GM12865 (cell line): Measurements from ENCODE around the gene DOCK2.

Experiments used
- DNase-seq: peaks from one replicate; pipeline ENCODE4 v3.0.0; 2010; ENCODE audit warnings: low read depth
- H3K4me3 ChIP-seq: 2 replicates; pipeline ENCODE4 v1.5.1; 2011; ENCODE audit warnings: mild to moderate bottlenecking, low read depth, low read length, control low read depth
- CTCF ChIP-seq: IDR thresholded peaks from 2 replicates; pipeline ENCODE4 v1.5.1; 2011; ENCODE audit warnings: low read length, control low read depth, low read depth, inconsistent platforms; ENCODE audit not compliant: insufficient read depth; ENCODE audit errors: missing control alignments

The DOCK2 gene

GRCh38 chr5:170095646-170096045, 458.6 kb downstream of the DOCK2 start:
- no peak for TF ChIP-seq CTCF
- DNase-seq: no peak
- no peak overlapping the region for H3K4me3 ChIP-seq

GRCh38 chr5:170097934-170098333, 460.9 kb downstream of the DOCK2 start:
- no peak for TF ChIP-seq CTCF
- no peak overlapping the region for H3K4me3 ChIP-seq
- no peak for DNase-seq

- DNase-seq: peak; percentile 84
- H3K4me3 ChIP-seq: no peak overlapping the region
- peak; percentile 60 for TF ChIP-seq CTCF
These were observed 463.2 kb downstream of the DOCK2 start for GRCh38 chr5:170100066-170100943.

GRCh38 chr5:170103447-170103846, 466.4 kb downstream of the DOCK2 start:
- no peak for DNase-seq
- no peak for TF ChIP-seq CTCF

GRCh38 chr5:170104299-170104698, 467.2 kb downstream of the DOCK2 start:
- no peak overlapping the region for H3K4me3 ChIP-seq
- TF ChIP-seq CTCF: no peak
- no peak for DNase-seq

More at GRCh38 chr5:170103447-170103846, 466.4 kb downstream of the DOCK2 start:
- no peak overlapping the region for H3K4me3 ChIP-seq

- no peak overlapping the region for H3K4me3 ChIP-seq
- DNase-seq: no peak
- no peak for TF ChIP-seq CTCF
These were observed 467.6 kb downstream of the DOCK2 start for GRCh38 chr5:170104710-170105109.
